ENCODE data around the gene M1AP.
A peak's percentile ranks its signal among the peaks of the same experiment; 100 is the strongest.

The M1AP gene

GRCh38 chr2:74546004-74546403 is 102.1 kb downstream of the M1AP start:
- DNase-seq (ENCODE audit: low read depth): no peak

DNA sequence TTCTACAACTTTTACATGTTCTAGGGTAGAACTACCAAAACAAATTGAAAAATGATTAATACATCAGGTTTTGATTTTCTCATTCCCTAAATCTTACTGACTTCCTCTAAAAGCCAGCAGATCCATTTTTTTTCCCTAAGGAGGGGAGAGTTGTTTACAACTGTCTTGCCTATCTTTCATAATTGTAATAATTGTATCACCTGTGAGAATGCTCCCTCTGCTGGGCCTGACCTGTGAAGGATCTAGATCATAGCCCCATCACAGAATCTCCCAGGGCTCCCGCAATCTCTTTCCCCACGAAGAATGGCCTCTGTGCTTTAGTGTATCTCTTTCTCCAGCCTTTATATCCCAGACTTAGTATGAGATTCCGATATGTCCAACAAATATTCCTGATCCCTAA is 103.5 kb downstream of the M1AP start:
- no peak for DNase-seq (ENCODE audit: low read depth)

- no peak for DNase-seq (ENCODE audit: low read depth)
Observed at GRCh38 chr2:74542978-74543377, 105.2 kb downstream of the M1AP start.

- DNase-seq (ENCODE audit: low read depth): no peak
Observed at GRCh38 chr2:74540291-74540690, 107.8 kb downstream of the M1AP start.

DNA sequence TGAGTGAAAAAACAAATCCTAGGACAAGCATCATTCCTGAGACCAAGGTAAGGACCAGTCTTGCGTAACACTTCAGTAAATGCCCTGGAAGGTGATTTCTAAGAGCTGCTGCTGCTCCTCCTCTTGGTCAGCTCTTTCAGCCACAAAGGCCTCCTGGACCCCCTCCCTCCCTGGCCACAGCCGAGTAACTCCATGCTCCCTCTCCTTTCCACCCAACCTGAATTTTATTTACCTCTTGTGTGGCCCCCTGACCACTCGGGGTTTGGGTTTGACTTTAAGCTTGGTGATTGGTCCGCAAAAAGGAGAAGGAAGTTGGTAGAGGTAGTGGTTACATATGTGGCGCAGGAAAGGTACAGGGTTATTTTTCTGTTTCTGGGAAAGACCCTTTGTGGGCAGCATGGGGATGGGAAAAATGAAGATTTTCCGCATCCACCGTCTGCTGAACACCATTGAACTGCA is 109.2 kb downstream of the M1AP start:
- no peak for DNase-seq (ENCODE audit: low read depth)

- DNase-seq (ENCODE audit: low read depth): no peak
Observed at GRCh38 chr2:74537140-74537539, 111.0 kb downstream of the M1AP start.

- no peak for DNase-seq (ENCODE audit: low read depth)
Observed at GRCh38 chr2:74536166-74536950, 111.8 kb downstream of the M1AP start.

GRCh38 chr2:74535440-74535965 is 112.6 kb downstream of the M1AP start:
- no peak for DNase-seq (ENCODE audit: low read depth)

GRCh38 chr2:74534411-74534810 is 113.7 kb downstream of the M1AP start:
- no peak for DNase-seq (ENCODE audit: low read depth)

GRCh38 chr2:74533464-74533863 is 114.7 kb downstream of the M1AP start:
- DNase-seq (ENCODE audit: low read depth): no peak

GRCh38 chr2:74532222-74532621 is 115.9 kb downstream of the M1AP start:
- DNase-seq (ENCODE audit: low read depth): no peak

GRCh38 chr2:74531666-74532065 is 116.5 kb downstream of the M1AP start:
- no peak for DNase-seq (ENCODE audit: low read depth)

DNA sequence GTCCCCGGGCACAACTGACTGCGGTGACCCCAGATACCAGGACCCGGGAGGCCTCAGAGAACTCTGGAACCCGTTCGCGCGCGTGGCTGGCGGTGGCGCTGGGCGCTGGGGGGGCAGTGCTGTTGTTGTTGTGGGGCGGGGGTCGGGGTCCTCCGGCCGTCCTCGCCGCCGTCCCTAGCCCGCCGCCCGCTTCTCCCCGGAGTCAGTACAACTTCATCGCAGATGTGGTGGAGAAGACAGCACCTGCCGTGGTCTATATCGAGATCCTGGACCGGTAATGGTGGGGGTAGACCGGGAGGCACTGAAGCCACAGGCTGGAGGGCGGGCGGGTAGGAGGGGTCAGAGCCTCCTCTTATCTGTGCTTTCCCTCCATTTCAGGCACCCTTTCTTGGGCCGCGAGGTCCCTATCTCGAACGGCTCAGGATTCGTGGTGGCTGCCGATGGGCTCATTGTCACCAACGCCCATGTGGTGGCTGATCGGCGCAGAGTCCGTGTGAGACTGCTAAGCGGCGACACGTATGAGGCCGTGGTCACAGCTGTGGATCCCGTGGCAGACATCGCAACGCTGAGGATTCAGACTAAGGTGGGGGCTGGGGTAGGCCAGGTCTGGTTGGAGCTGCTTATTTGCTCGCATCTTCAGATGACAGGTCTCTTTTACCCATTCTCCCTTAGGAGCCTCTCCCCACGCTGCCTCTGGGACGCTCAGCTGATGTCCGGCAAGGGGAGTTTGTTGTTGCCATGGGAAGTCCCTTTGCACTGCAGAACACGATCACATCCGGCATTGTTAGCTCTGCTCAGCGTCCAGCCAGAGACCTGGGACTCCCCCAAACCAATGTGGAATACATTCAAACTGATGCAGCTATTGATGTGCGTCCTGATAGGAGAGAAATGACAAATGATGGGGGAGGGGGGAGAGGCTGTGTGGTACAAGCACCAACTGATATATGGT is 117.6 kb downstream of the M1AP start:
- no peak for DNase-seq (ENCODE audit: low read depth)

- peak; percentile 84 for DNase-seq (ENCODE audit: low read depth)
Observed at GRCh38 chr2:74529357-74530238, 118.5 kb downstream of the M1AP start, which contains the start of the genes AUP1 and HTRA2. AUP1 (minus strand) TSS chr2:74529706; CDS start chr2:74529629, 77 bp downstream. HTRA2 (plus strand) TSS chr2:74529933; CDS start chr2:74530007, 74 bp downstream.

DNA sequence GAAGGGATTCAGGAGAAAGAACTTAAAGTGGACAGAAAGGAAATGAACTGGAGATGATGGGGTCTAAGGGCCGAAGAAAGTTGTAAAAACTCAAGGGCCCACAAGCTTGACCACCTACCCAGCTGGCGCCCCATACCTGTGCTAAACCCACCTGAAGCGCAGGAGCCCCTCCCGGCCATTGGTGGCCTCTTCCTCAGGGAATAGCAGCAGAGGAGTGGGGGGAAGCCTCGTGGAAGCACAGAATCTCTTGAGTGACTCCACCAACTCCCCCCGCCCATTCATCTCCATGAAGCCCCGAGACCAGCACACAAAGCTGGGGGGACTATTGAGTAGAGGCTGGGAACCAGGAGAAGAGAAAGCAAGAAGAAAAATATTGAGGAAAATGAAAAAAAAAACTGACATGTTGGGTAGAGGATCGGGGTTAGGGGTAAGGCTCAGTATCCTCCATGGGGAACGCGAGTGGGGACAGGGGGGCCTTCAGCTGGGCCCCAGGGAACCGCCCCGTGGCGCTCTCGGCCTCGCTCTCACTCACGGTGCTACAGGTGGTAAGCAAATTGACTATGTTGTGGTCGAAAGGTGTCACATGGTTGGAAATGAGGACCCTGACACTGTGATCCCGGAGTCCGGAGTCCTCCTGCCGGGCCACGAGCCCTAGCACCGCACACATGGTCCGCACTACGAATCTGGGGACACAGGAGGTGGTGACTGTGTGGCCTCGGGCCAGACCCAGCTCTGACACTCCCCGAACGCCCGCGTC is 119.4 kb downstream of the M1AP start:
- no peak for DNase-seq (ENCODE audit: low read depth)

DNA sequence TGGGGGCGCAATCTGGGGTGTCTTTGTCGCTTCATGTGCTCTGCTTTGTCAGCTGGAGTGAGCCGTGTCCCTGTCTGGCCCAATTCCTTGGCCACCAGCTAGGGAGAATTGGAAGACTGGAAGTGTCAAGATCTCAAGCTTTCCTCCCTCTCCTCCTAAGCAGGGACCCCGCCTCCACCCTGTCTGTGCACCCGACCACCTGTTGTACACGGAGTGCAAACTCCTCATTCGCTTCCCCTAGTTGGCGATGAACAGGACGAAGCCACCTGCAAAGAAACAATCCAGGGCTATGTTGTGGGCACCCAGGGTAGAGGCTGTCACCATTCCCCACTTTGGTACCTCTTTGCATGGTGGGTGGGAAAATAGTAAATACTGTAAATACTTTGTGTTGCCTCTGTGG is 120.4 kb downstream of the M1AP start:
- no peak for DNase-seq (ENCODE audit: low read depth)

- DNase-seq (ENCODE audit: low read depth): no peak
Observed at GRCh38 chr2:74526649-74527230, 121.4 kb downstream of the M1AP start.

DNA sequence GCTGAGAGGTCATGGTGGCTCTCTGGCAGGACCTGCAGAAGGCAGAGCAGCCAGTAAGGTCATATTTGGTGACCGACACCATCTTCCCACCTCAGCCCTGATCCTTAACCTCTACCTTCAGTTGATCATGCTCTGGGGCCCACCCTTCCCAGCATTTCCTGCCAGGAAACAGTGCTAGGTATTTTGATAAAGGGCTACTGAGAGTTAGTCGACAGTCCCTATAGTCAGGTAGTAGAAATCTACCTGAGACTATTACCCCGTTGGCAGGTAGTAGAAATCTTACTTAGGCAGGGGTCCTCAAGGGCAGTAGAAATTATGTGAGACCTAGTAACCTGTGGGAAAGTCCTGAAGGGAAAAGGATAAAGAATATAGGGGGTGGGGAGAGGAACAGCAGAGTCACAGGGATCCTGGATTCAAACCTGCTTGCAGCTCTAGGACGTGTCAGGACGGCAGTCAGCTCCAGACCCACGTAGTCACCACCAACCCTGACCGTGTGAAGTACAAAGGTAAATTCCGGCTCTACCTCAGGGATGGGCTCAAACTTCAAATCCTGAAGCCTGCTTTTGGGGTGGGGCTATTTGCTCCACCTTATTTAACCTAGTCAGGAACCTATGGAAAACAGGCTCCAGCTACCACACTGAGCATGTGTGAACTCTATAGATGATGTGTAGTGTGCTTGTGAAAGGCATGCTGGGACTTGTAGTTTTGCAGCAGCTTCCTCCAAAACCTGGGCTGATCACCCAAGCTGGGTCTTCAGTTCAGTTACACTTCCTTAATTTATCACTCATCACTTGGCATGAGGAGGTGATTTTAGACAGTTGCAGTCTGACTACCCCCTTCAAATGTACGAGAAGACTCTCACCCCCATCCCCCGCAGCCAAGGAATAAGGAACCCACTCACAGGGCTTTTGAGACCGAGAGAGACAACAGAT is 122.1 kb downstream of the M1AP start, which contains the start of gene DQX1:
Gene DQX1, minus strand, starts transcription at position 515 of the 932 bp plus-strand sequence. Its CDS starts 502 bp downstream, at position 13.
- DNase-seq (ENCODE audit: low read depth): no peak
